ENCODE measurements around the gene BPIFA1.

BPIFA1 gene

GRCh38 chr20:33280775-33281174 is 45.0 kb downstream of the BPIFA1 start:
- no peaks in the 10 kb centered on the region for H3K9me3 ChIP-seq
- H3K4me3 ChIP-seq (ENCODE audit: low read depth, low read length), result no peak overlapping the region
- no peak for DNase-seq
- peaks cover 23% of the 10 kb centered on the region for H3K4me1 ChIP-seq
- no peaks in the 10 kb centered on the region for H3K27me3 ChIP-seq
- no peaks in the 10 kb centered on the region for H3K36me3 ChIP-seq
- TF ChIP-seq, protein P1, sequence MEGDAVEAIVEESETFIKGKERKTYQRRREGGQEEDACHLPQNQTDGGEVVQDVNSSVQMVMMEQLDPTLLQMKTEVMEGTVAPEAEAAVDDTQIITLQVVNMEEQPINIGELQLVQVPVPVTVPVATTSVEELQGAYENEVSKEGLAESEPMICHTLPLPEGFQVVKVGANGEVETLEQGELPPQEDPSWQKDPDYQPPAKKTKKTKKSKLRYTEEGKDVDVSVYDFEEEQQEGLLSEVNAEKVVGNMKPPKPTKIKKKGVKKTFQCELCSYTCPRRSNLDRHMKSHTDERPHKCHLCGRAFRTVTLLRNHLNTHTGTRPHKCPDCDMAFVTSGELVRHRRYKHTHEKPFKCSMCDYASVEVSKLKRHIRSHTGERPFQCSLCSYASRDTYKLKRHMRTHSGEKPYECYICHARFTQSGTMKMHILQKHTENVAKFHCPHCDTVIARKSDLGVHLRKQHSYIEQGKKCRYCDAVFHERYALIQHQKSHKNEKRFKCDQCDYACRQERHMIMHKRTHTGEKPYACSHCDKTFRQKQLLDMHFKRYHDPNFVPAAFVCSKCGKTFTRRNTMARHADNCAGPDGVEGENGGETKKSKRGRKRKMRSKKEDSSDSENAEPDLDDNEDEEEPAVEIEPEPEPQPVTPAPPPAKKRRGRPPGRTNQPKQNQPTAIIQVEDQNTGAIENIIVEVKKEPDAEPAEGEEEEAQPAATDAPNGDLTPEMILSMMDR (IDR thresholded peaks at IDR 0.05; ENCODE audit: low read depth, low read length), result no peak

GRCh38 chr20:33281550-33282146 is 45.9 kb downstream of the BPIFA1 start:
- Histone ChIP-seq H3K9me3 (no peaks in the 10 kb centered on the region), H3K4me1 (peaks cover 20% of the 10 kb centered on the region), H3K36me3 (no peaks in the 10 kb centered on the region), H3K27me3 (no peaks in the 10 kb centered on the region), H3K4me3 (ENCODE audit: low read depth, low read length) (no peak overlapping the region)
- no peak for DNase-seq
- TF ChIP-seq, protein P1 (IDR thresholded peaks at IDR 0.05; ENCODE audit: low read depth, low read length), result no peak

DNA sequence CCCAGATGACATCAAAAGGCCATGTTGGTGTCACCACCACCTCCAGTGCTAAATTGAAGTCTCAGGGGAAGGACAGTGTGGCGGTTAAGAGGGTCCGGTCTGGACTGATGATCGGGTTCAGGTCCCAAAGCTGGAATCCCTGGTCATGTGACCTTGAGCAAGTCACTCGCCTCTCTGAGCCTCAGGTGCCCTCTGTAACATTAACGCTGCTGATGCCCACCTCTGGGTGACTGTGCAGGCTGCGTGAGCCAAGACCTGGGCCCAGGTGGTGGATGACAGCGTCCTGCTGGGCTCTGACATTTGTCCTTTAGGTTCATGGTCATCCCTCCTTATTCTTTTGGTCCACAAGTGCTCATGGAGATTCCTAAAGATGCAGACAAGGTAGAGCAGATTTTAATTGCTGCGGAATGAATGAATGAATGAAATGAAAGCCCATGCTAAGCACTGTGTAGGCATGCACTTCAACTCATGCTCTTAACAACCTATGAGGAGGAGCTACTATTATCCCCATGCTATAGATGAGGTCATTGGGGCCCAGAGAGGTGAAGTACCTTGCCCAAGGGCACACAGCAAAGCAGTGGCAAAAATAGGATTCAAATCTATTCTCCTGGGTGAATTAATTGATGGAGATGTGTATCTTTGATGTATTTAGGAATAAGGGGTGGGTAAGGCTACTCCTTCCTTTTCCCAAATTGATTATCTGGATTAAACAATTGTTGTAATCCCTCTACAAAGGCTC is 46.6 kb downstream of the BPIFA1 start:
- H3K4me3 ChIP-seq (ENCODE audit: low read depth, low read length), result no peak overlapping the region
- TF ChIP-seq, protein P1 (IDR thresholded peaks at IDR 0.05; ENCODE audit: low read depth, low read length), result no peak
- H3K36me3 ChIP-seq, result no peaks in the 10 kb centered on the region
- no peaks in the 10 kb centered on the region for H3K9me3 ChIP-seq
- H3K4me1 ChIP-seq, result peaks cover 20% of the 10 kb centered on the region
- no peaks in the 10 kb centered on the region for H3K27me3 ChIP-seq
- no peak for DNase-seq

- Histone ChIP-seq H3K36me3 (no peaks in the 10 kb centered on the region), H3K4me3 (ENCODE audit: low read depth, low read length) (no peak within 1 kb of the TSS), H3K27me3 (no peaks in the 10 kb centered on the region), H3K9me3 (no peaks in the 10 kb centered on the region), H3K4me1 (peaks cover 12% of the 10 kb centered on the region)
- DNase-seq, result no peak
- TF ChIP-seq, protein P1 (IDR thresholded peaks at IDR 0.05; ENCODE audit: low read depth, low read length), result no peak
Observed at GRCh38 chr20:33282991-33283555, 47.3 kb downstream of the BPIFA1 start, which contains the start of gene BPIFB1. Gene BPIFB1, plus strand, starts transcription at chr20:33283214. Its CDS starts 2,860 bp downstream, at chr20:33286074.

DNA sequence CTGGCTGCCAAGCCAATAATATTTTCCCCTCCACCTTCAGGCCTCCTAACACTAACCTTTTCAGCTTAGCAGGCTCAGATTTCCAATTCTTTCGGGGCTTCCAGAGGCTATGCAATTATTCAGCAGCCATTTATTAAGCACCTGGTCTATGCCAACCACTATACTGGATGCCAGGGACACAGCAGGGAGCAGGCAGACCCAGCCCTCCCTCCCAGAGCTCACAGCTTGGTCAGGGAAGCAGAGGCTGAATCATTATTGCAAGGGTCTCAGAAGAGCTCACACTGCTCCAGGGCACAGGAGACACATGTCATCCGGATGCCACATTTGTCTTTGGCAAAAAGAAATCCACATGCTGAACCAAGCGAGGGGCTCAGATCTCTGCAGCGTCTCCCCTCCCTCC is 48.5 kb downstream of the BPIFA1 start:
- no peaks in the 10 kb centered on the region for H3K9me3 ChIP-seq
- H3K36me3 ChIP-seq, result no peaks in the 10 kb centered on the region
- no peak overlapping the region for H3K4me3 ChIP-seq (ENCODE audit: low read depth, low read length)
- no peak for DNase-seq
- TF ChIP-seq, protein P1 (IDR thresholded peaks at IDR 0.05; ENCODE audit: low read depth, low read length), result no peak
- peaks cover 2% of the 10 kb centered on the region; the same call in 1 of the 2 replicates for H3K4me1 ChIP-seq
- no peaks in the 10 kb centered on the region for H3K27me3 ChIP-seq

DNA sequence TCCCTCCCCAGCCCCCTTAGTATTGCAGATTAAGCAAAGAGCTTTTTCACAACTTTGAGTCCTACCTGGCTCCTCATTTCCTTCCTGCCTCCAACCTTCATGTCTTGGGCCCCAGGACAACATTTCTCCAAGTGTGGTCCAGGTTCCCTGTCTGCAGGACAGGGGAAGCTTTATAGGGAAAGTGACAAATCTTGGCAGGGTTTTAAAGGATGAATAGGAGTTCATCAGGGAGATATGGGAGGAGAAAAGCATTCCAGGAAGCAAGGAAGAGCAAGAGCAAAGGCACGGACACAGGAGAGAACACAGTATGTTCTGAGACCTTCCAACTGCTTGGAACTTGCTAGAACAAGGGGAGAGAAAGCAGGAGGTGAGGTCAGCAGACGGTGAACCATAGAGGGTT is 49.1 kb downstream of the BPIFA1 start:
- TF ChIP-seq, protein P1 (IDR thresholded peaks at IDR 0.05; ENCODE audit: low read depth, low read length), result no peak
- Histone ChIP-seq H3K4me1 (no peaks in the 10 kb centered on the region), H3K4me3 (ENCODE audit: low read depth, low read length) (no peak overlapping the region), H3K36me3 (no peaks in the 10 kb centered on the region), H3K9me3 (no peaks in the 10 kb centered on the region), H3K27me3 (no peaks in the 10 kb centered on the region)
- no peak for DNase-seq

Measured in BE2C (cell line).